GM18873 (cell line): Measurements from ENCODE around the gene AKNA.

Source experiments
- ATAC-seq: cut with Tn5 transposase; IDR thresholded peaks from one replicate; pipeline ENCODE4 v1.9.1; 2021; ENCODE audit warnings: mild to moderate bottlenecking, moderate library complexity, moderate number of reproducible peaks; ENCODE audit not compliant: unreplicated experiment, low FRiP score

The AKNA gene

DNA sequence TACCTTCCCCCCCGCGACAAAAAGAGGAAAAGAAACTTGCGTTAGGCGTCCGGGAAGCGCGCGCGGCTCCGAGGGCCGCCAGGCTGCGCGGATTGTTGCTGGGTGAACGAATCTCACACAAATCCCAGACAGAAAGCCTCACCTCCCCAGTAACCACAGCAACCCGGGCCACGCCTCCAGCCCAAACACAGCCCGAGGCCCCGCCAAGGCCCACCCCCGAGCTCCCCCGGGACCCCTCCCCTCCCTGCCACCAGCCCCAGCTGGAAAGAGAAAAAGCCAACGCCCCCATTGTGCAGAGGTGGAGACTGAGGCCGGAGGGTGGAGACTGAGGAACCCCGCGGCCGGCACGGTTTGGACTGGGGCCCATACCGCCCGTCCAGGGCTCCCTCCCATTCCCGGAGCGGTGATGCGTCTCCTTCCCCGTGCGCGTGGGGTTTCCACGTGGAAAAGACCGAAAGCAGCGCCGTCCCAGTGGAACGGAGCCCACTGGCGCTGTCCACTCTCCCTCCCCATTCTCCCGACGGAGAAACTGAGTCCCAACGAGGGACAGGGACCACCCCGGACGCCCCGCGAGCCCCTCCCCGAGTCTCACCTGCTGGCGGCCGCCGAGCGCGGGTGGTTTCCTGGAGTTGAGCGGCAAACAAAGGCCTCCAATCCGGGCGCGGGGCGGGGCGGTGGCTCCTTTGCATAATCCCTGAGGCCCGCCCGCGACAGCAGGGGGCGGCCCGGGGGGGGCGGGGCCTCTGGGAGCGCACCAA, 10.2 kb upstream of the AKNA start:
- ATAC-seq = peak; percentile 76

GRCh38 chr9:114397219-114397847, 9.6 kb upstream of the AKNA start:
- no peak for ATAC-seq

GRCh38 chr9:114396558-114397218, 8.9 kb upstream of the AKNA start:
- ATAC-seq = no peak

GRCh38 chr9:114395768-114396167, 8.0 kb upstream of the AKNA start:
- no peak for ATAC-seq

DNA sequence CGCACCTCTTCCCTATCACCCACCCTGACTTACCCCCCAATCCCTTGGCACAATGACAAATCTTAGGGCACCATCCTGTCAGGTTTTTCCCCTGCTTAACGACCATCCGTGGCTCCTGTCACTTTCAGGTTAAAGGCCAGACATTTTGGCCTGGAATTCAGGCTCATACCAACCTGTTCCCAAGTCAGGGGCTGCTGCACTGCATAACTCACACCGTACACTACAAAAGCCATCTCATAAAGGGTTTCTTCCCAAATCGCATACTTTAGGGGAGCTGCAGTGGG, 7.5 kb upstream of the AKNA start:
- no peak for ATAC-seq

- ATAC-seq = no peak
These were observed 6.9 kb upstream of the AKNA start for GRCh38 chr9:114394523-114395333.

DNA sequence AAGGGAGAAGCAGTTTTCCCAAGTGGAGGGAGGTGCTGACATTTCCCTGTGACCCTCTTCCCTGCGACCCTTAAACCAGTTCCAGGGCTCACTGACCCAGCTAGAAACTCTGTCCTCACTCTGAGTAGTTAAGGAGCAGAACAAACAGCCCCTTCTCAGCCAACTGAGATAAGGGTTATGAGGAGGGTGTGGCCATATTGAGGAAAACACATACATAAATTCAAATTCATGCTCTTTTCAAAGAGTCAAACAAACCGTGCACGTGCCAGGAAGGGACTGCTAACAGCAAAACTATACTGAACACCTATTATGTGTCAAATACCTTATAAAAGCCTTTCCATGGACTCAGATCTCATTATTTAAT, 4.9 kb upstream of the AKNA start:
- no peak for ATAC-seq

DNA sequence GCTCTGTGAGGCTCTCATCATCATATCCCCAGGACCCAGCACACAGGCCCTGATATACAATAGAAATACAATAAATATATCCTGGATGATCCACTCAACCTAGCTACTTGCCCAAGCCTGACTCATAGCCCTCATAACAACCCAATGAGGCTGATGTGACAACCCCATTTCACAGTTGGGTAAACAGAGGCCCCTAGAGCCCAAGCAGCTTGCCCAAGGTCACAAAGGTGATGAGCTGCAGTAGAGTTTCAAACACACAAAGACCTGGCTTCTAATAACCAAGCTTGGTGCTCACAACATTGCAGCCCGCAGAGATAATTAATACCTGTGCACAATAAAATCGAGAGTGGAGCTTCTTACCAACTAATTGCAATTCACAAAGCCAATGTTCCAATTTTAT, 3.2 kb upstream of the AKNA start:
- ATAC-seq = no peak

- no peak for ATAC-seq
These were observed 2.0 kb upstream of the AKNA start for GRCh38 chr9:114389612-114390368.

- no peak for ATAC-seq
These were observed 1.1 kb upstream of the AKNA start for GRCh38 chr9:114388764-114389375.

- ATAC-seq = no peak
These were observed 538 bp upstream of the AKNA start for GRCh38 chr9:114388357-114388682.

GRCh38 chr9:114386886-114387679, 699 bp downstream of the AKNA start:
- ATAC-seq = no peak

GRCh38 chr9:114386361-114386885, 1.4 kb downstream of the AKNA start:
- ATAC-seq = no peak

DNA sequence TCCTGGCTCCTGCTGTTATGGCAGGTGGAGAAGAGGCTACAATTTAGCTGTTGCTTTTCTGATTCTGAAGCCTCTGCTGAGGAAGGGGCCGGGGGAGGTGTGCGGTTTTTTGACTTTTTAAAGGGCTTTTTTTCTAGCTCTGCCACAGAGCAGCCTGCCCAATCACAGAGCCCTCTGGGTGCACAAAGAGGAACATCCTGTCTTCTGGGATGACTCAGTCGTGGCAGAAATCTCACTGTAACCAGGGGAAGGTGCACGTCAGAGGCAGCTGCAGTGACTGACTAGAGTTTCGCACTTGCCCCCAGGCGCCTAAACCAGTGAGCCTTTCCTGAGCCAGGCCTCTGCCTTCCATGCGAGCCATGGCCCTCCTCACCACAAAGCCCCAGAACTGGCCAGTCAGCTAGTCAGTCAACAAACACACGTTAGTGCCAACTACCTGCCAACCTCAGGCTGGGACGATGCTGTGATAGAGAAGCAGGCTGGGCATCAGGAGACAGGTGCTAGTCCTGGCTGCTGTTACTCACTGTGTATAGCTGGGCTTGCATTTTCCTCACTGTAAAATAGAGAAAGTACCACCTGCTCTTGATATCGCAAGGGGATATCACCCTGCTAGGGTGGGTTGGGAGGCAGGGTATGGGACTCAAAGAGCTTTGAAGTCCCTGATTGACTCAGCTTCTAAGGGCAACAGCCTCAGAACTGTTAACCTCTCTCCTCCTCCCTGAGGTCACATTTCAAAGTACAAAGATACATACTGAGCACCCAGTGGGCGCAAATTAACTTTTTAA, 2.2 kb downstream of the AKNA start:
- ATAC-seq = peak; percentile 91

GRCh38 chr9:114384836-114385396, 2.9 kb downstream of the AKNA start:
- ATAC-seq = no peak

DNA sequence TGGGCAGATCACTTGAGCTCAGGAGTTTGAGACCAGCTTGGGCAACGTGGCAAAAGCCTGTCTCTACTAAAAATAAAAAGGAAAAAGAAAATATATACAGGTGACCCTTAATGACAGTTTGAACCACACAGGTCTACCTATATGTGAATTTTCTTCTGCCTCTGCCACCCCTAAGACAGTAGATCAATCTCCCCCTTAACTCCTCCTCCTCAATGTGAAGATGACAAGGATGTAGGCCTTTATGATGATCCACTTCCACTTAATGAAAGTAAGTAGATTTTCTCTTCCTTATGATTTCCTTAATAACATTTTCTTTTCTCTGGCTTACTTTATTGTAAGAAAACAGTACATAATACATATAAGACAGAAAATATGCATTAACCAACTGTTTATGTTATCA, 3.4 kb downstream of the AKNA start:
- ATAC-seq = no peak

GRCh38 chr9:114383521-114384231, 4.1 kb downstream of the AKNA start:
- no peak for ATAC-seq
